ENCODE results near the gene PCDHGA1. TPM values are rescaled to one million over a fixed set of nuclear protein-coding genes. Genes with fewer than 3 reads are reported as not detected.

Gene PCDHGA1
- polyA plus RNA-seq, 1 donor from 2014 or later = 0.19 TPM

DNA sequence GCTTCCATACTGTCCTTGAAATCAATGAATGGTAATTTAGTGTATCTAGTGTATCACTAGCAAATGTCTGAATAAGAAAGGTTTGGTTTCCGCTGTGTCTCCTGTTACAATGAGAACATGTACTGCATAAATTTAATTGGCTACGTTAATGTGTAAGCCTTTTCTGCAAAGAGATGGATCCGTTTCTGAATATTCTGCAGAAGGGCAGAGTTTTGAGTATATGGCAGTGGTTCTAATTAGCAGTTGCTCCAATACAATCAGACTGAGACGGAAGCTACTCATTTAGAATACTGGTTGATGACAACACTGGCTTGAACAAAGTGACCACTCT, 154.0 kb downstream of the PCDHGA1 start:
- Histone ChIP-seq H3K36me3 (ENCODE audit: insufficient read depth, low read length) (peaks cover 13% of the 10 kb centered on the region), H2AFZ (ENCODE audit: low read depth, low read length) (no peak overlapping the region), H3K79me2 (replicated peaks; ENCODE audit: insufficient read depth, low read length) (peaks cover 11% of the 10 kb centered on the region), H3K4me3 (ENCODE audit: low read length) (peak overlapping the region; percentile 73), H3K9me2 (ENCODE audit: insufficient read depth, low read length) (no peaks in the 10 kb centered on the region), H3K4me2 (ENCODE audit: low read length) (peak overlapping the region; percentile 66), H3K9me3 (ENCODE audit: low read length) (peaks cover 22% of the 10 kb centered on the region), H4K20me1 (ENCODE audit: insufficient read depth) (no peaks in the 10 kb centered on the region), H3K9ac (ENCODE audit: low read length) (peak overlapping the region; percentile 67), H3K27me3 (ENCODE audit: insufficient read depth, low read depth, low read length) (no peaks in the 10 kb centered on the region), H3F3A (ENCODE audit: insufficient read depth, low read length, poor library complexity, severe bottlenecking) (peaks cover 4% of the 10 kb centered on the region), H3K27ac (ENCODE audit: low read length) (peak overlapping the region; percentile 84)
- no peak for TF ChIP-seq MXI1 (conservative IDR thresholded peaks at IDR 0.05; ENCODE audit: poor library complexity, severe bottlenecking)
- no peak for TF ChIP-seq RAD21 (conservative IDR thresholded peaks at IDR 0.05)
- TF ChIP-seq, protein P1, sequence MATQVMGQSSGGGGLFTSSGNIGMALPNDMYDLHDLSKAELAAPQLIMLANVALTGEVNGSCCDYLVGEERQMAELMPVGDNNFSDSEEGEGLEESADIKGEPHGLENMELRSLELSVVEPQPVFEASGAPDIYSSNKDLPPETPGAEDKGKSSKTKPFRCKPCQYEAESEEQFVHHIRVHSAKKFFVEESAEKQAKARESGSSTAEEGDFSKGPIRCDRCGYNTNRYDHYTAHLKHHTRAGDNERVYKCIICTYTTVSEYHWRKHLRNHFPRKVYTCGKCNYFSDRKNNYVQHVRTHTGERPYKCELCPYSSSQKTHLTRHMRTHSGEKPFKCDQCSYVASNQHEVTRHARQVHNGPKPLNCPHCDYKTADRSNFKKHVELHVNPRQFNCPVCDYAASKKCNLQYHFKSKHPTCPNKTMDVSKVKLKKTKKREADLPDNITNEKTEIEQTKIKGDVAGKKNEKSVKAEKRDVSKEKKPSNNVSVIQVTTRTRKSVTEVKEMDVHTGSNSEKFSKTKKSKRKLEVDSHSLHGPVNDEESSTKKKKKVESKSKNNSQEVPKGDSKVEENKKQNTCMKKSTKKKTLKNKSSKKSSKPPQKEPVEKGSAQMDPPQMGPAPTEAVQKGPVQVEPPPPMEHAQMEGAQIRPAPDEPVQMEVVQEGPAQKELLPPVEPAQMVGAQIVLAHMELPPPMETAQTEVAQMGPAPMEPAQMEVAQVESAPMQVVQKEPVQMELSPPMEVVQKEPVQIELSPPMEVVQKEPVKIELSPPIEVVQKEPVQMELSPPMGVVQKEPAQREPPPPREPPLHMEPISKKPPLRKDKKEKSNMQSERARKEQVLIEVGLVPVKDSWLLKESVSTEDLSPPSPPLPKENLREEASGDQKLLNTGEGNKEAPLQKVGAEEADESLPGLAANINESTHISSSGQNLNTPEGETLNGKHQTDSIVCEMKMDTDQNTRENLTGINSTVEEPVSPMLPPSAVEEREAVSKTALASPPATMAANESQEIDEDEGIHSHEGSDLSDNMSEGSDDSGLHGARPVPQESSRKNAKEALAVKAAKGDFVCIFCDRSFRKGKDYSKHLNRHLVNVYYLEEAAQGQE (IDR thresholded peaks at IDR 0.05; ENCODE audit: borderline replicate concordance) = no peak
- no peak for TF ChIP-seq SMC3 (conservative IDR thresholded peaks at IDR 0.05; ENCODE audit: poor library complexity)
- TF ChIP-seq, protein P2, sequence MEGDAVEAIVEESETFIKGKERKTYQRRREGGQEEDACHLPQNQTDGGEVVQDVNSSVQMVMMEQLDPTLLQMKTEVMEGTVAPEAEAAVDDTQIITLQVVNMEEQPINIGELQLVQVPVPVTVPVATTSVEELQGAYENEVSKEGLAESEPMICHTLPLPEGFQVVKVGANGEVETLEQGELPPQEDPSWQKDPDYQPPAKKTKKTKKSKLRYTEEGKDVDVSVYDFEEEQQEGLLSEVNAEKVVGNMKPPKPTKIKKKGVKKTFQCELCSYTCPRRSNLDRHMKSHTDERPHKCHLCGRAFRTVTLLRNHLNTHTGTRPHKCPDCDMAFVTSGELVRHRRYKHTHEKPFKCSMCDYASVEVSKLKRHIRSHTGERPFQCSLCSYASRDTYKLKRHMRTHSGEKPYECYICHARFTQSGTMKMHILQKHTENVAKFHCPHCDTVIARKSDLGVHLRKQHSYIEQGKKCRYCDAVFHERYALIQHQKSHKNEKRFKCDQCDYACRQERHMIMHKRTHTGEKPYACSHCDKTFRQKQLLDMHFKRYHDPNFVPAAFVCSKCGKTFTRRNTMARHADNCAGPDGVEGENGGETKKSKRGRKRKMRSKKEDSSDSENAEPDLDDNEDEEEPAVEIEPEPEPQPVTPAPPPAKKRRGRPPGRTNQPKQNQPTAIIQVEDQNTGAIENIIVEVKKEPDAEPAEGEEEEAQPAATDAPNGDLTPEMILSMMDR (IDR thresholded peaks at IDR 0.05; ENCODE audit: poor library complexity, severe bottlenecking) = no peak
- TF ChIP-seq TAF1 (IDR thresholded peaks at IDR 0.05; ENCODE audit: low read depth) = no peak
- no peak for TF ChIP-seq POLR2AphosphoS5 (IDR thresholded peaks at IDR 0.05)

DNA sequence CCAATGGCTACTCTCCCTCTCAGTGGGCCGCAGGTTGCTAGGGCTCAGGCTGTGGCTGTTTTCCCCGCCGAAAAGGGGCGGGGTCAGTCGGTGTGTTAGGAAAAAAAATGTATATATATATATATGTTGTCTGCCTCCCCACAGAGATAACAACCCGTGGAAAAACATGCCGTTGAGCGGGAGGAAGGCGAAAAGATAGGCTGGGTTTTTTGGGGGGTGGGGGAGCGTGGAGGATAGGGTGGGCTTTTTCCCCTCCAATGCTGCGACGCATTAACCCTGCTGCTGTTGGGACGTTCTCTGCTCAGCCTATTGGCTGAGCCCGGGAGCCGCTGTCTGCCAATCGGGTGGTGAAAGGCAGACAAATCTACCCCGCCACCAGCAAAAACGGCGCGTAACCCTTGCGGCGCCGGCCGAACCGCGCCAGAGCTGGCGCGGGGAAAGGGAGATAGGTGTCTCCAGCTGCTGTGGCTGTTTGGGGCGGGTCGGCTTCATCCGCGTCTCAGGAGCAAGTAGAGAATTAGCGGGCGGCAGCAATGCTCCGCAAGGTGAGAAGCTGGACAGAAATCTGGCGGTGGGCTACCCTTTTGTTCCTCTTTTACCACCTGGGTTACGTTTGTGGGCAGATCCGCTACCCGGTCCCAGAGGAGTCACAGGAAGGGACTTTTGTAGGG, 154.5 kb downstream of the PCDHGA1 start, which contains the start of gene PCDHGC4:
PCDHGC4 (plus strand) TSS at position 390 of the 671 bp plus-strand sequence; CDS start at position 534, 144 bp downstream.
- peaks cover 11% of the 10 kb centered on the region for H3K79me2 ChIP-seq (replicated peaks; ENCODE audit: insufficient read depth, low read length)
- H2AFZ ChIP-seq (ENCODE audit: low read depth, low read length) = no peak within 1 kb of the TSS

More for the DNA sequence above, 154.5 kb downstream of the PCDHGA1 start, which contains the start of gene PCDHGC4:
- peak within 1 kb of the TSS; percentile 84 for H3K27ac ChIP-seq (ENCODE audit: low read length)
- H3K4me2 ChIP-seq (ENCODE audit: low read length) = peak within 1 kb of the TSS; percentile 66
- H3K9me2 ChIP-seq (ENCODE audit: insufficient read depth, low read length) = no peaks in the 10 kb centered on the region
- H3K36me3 ChIP-seq (ENCODE audit: insufficient read depth, low read length) = peaks cover 8% of the 10 kb centered on the region
- H3K4me3 ChIP-seq (ENCODE audit: low read length) = peak within 1 kb of the TSS; percentile 73
- peaks cover 4% of the 10 kb centered on the region for H3F3A ChIP-seq (ENCODE audit: insufficient read depth, low read length, poor library complexity, severe bottlenecking)
- H3K9me3 ChIP-seq (ENCODE audit: low read length) = peaks cover 23% of the 10 kb centered on the region
- peak within 1 kb of the TSS; percentile 67 for H3K9ac ChIP-seq (ENCODE audit: low read length)
- H3K27me3 ChIP-seq (ENCODE audit: insufficient read depth, low read depth, low read length) = no peaks in the 10 kb centered on the region
- TF ChIP-seq, protein P2 (IDR thresholded peaks at IDR 0.05; ENCODE audit: poor library complexity, severe bottlenecking) = no peak
- peak; percentile 20 for TF ChIP-seq EP300 (conservative IDR thresholded peaks at IDR 0.05; ENCODE audit: poor library complexity, severe bottlenecking)
- TF ChIP-seq, protein P1 (IDR thresholded peaks at IDR 0.05; ENCODE audit: borderline replicate concordance) = no peak
- TF ChIP-seq EZH2 (IDR thresholded peaks at IDR 0.05; ENCODE audit: borderline replicate concordance, insufficient read depth, low read length, poor library complexity, severe bottlenecking) = no peak
- TF ChIP-seq POLR2AphosphoS5 (IDR thresholded peaks at IDR 0.05) = peak; percentile 61
- TF ChIP-seq TAF1 (IDR thresholded peaks at IDR 0.05; ENCODE audit: low read depth) = peak; percentile 62
- TF ChIP-seq MXI1 (conservative IDR thresholded peaks at IDR 0.05; ENCODE audit: poor library complexity, severe bottlenecking) = peak; percentile 25
- TF ChIP-seq SMC3 (conservative IDR thresholded peaks at IDR 0.05; ENCODE audit: poor library complexity) = peak; percentile 17
- TF ChIP-seq RAD21 (conservative IDR thresholded peaks at IDR 0.05) = peak; percentile 24
- H4K20me1 ChIP-seq (ENCODE audit: insufficient read depth) = no peaks in the 10 kb centered on the region
